ENCODE data around the gene TPK1. TPM values are rescaled to one million over a fixed set of nuclear protein-coding genes. Genes with fewer than 3 reads are reported as not detected.

TPK1 gene
- total and polyA plus RNA-seq, 2 of the 8 experiments (the other 6 are each of a cell fraction or from before 2014, with no cell fraction given): 1.9 to 2.7 TPM

DNA sequence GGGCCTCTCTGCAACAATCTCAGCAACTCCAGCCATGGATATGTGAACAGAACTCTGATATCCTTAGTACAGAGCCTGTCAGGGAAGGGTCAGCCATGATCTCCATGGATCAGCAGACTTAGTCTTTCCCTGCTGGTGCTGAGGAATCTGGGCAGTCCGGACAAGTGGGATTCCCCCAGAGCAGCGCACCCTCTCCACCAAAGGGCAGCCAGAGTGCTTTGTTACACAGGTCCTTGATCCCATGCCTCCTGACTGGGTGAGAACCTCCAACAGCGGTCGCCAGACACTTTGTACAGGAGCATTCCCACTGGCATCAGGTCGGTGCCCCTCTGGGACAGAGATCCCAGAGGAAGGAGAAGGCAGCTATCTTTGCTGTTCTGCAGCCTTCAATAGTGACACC lies 38.9 kb downstream of the TPK1 start:
- Histone ChIP-seq H3K14ac (ENCODE audit: insufficient read length) (no peak overlapping the region), H3K9ac (replicated peaks in 1 of 4; ENCODE audit: extremely low read depth in 1 of 4, low read depth in 3 of 4, low read length in 3 of 4) (no peak overlapping the region), H3K4me1 (replicated peaks in 1 of 4; ENCODE audit: control insufficient read depth in 3 of 4, insufficient read depth in 4 of 4, low read length in 3 of 4) (no peaks in the 10 kb centered on the region), H2AK5ac (ENCODE audit: low read depth, low read length) (no peak overlapping the region), H2BK20ac (ENCODE audit: low read length) (no peak overlapping the region), H3K18ac (ENCODE audit: extremely low read depth, low read length) (no peak overlapping the region; the same call in 1 of the 2 replicates), H3K9me3 (ENCODE audit: insufficient read depth in 2 of 2, low read depth in 1 of 2, low read length in 1 of 2) (no peaks in the 10 kb centered on the region), H3K23me2 (ENCODE audit: low read depth, low read length) (no peaks in the 10 kb centered on the region), H3K4me2 (ENCODE audit: insufficient read depth in 1 of 2, low read depth in 2 of 2, low read length in 2 of 2) (no peak overlapping the region), H4K8ac (ENCODE audit: extremely low read depth, insufficient read depth, low read length) (0 out of 2 replicates have a peak overlapping the region, but pooled peaks have one; percentile 25), H3K79me2 (ENCODE audit: control insufficient read depth in 1 of 2, insufficient read depth in 2 of 2, low read length in 2 of 2) (no peaks in the 10 kb centered on the region), H4K91ac (replicated peaks; ENCODE audit: insufficient read length, low read length) (no peak overlapping the region), H3K4me3 (ENCODE audit: extremely low read depth in 1 of 4, insufficient read depth in 2 of 4, low read depth in 3 of 4, low read length in 4 of 4) (no peak overlapping the region), H3K27me3 (replicated peaks in 1 of 4; ENCODE audit: control insufficient read depth in 3 of 4, extremely low read depth in 1 of 4, insufficient read depth in 3 of 4, low read length in 3 of 4) (no peaks in the 10 kb centered on the region), H3K56ac (replicated peaks; ENCODE audit: insufficient read length, low read depth, low read length) (no peak overlapping the region), H2BK5ac (ENCODE audit: low read depth, low read length) (no peak overlapping the region), H2BK120ac (replicated peaks; ENCODE audit: low read depth, low read length) (no peak overlapping the region), H3K36me3 (ENCODE audit: control insufficient read depth in 2 of 4, insufficient read depth in 4 of 4, low read length in 3 of 4) (no peaks in the 10 kb centered on the region), H3K27ac (ENCODE audit: low read depth, low read length) (no peak overlapping the region), H3K4ac (replicated peaks; ENCODE audit: insufficient read length, low read depth, low read length) (no peak overlapping the region), H2BK12ac (ENCODE audit: low read depth, low read length) (no peak overlapping the region), H4K5ac (ENCODE audit: insufficient read length, low read depth, low read length) (no peak overlapping the region), H3K79me1 (ENCODE audit: low read depth, low read length) (no peaks in the 10 kb centered on the region), H2AFZ (ENCODE audit: low read length) (no peak overlapping the region), H4K20me1 (replicated peaks in 1 of 2; ENCODE audit: control insufficient read depth in 1 of 2, insufficient read depth in 2 of 2, low read length in 2 of 2) (no peaks in the 10 kb centered on the region), H2BK15ac (ENCODE audit: low read length) (no peak overlapping the region), H3K23ac (ENCODE audit: insufficient read length) (no peak overlapping the region)
- 96% methylated on average over 4 of the region's 5 CpGs; no CpG with 5 or more reads in 1 of the 2 experiments for WGBS, 2 experiments (ENCODE audit: extremely low coverage in 1 of 2, insufficient coverage in 1 of 2, insufficient read length in 1 of 2, insufficient replicate concordance in 2 of 2, low coverage in 1 of 2, low lambda C conversion rate in 2 of 2, missing lambda C conversion rate in 1 of 2)
- POLR2A ChIA-PET (ENCODE audit: partially characterized antibody): no interaction called here
- CTCF ChIA-PET (ENCODE audit: partially characterized antibody): interaction anchor here (2.4 kb wide), 1 partner anchor 10 kb away, joined by 15 read pairs; no protein-coding TSS in a partner anchor
- TF ChIP-seq SIN3A (conservative IDR thresholded peaks at IDR 0.05 in 1 of 2, IDR thresholded peaks at IDR 0.05 in 1 of 2; ENCODE audit: low read depth in 1 of 2, low read length in 2 of 2) (no peak), JUN (IDR thresholded peaks at IDR 0.05; ENCODE audit: low read depth, low read length) (no peak), CREB1 (IDR thresholded peaks at IDR 0.05) (no peak), EZH2 (IDR thresholded peaks at IDR 0.05; ENCODE audit: low read depth, low read length, severe bottlenecking) (no peak), POU5F1 (IDR thresholded peaks at IDR 0.05; ENCODE audit: low read depth, low read length) (no peak), GABPA (IDR thresholded peaks at IDR 0.05; ENCODE audit: borderline replicate concordance, insufficient read depth, low read length) (no peak)
- TF ChIP-seq, protein P1, sequence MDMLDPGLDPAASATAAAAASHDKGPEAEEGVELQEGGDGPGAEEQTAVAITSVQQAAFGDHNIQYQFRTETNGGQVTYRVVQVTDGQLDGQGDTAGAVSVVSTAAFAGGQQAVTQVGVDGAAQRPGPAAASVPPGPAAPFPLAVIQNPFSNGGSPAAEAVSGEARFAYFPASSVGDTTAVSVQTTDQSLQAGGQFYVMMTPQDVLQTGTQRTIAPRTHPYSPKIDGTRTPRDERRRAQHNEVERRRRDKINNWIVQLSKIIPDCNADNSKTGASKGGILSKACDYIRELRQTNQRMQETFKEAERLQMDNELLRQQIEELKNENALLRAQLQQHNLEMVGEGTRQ (IDR thresholded peaks at IDR 0.05; ENCODE audit: low read length): no peak
- DNase-seq (ENCODE audit: low read depth in 1 of 2, low spot score in 2 of 2) (no peak), FAIRE-seq (no peak)

Measured in H1 (cell line).